Forelimb muscle (tissue), 1 donor: ENCODE results near the gene RASL12. TPM values are rescaled to one million over a fixed set of nuclear protein-coding genes. Genes with fewer than 3 reads are reported as not detected.
"Not testable (repeated sequence)": the region's sequence is repeated elsewhere in the genome, so short reads cannot be mapped to it uniquely, and the experiment has no call there.

ENCODE experiments used
- DNase-seq: peaks from one replicate; pipeline ENCODE4 v3.0.0-alpha.2; 2013; ENCODE audit warnings: low read depth
- polyA plus RNA-seq: library from polyadenylated mRNA; unstranded; fragments of 120-200 nt; gene quantifications from one replicate; pipeline ENCODE4 v1.2.1, GENCODE V29; 2013; ENCODE audit not compliant: insufficient read length

RASL12 gene
- polyA plus RNA-seq, 1 donor = 12.7 TPM

DNA sequence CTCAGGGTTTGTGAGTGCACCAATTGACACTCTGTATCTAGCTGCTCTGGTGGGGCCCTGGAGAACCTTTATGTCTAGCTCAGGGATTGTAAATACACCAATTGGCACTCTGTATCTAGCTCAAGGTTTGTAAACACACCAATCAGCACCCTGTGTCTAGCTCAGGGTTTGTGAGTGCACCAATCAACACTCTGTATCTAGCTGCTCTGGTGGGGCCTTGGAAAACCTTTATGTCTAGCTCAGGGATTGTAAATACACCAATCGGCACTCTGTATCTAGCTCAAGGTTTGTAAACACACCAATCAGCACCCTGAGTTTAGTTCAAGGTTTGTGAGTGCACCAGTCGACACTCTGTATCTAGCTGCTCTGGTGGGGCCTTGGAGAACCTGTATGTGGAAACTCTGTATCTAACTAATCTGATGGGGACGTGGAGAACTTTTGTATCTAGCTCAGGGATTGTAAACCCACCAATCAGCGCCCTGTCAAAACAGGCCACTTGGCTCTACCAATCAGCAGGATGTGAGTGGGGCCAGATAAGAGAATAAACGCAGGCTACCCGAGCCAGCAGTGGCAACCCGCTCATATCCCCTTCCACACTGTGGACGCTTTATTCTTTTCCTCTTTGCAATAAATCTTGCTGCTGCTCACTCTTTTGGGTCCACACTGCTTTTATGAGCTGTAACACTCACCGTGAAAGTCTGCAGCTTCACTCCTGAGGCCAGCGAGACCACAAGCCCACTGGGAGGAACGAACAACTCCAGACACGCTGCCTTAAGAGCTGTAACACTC, 8.0 kb upstream of the RASL12 start:
- not testable (repeated sequence) for DNase-seq

DNA sequence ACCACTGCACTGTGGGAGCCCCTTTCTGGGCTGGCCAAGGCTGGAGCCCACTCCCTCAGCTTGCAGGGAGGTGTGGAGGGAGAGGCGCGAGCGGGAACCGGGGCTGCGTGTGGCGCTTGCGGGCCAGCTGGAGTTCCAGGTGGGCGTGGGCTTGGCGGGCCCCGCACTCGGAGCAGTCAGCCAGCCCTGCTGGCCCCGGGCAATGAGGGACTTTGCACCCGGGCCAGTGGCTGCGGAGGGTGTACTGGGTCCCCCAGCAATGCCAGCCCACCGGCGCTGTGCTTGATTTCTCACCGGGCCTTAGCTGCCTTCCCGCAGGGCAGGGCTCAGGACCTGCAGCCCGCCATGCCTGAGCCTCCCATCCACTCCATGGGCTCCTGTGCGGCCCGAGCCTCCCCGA, 7.2 kb upstream of the RASL12 start:
- DNase-seq = not testable (repeated sequence)

DNA sequence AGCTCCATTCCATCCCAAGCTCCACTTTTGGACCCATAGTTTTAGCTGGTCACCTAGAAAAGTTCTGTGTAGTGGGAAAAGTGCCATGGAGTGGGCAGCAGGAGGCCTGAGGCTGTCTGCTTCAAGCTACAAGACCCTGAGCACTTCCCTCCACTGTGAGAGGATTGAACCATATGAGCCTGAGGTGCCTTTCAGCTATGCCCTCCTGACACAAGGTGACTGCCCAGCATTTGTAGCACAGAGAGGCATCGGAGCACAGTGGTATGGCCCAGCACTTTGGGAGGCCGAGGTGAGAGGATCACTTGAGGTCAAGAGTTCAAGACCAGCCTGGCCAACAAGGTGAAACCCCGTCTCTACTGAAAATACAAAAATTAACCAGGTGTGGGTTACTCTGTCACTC, 4.8 kb upstream of the RASL12 start:
- no peak for DNase-seq

DNA sequence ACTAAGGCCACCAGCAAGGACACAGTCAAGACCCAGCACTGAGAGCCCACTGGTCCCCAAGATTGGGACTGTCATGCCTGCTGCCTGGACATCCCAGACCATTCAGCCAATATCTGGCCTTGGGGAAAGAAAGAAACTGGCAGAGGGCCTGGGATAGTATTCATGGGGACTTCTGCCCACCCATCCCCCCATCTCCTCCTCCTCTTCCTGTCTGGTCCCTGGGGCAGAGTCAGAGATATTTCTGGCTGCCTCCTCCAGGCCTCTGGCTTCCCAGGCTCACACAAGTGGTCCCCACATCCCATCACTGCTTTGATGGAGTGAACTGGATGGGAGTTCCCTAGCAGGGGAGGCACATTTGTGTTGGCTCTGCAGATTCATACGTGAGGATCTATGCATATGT, 4.2 kb upstream of the RASL12 start:
- no peak for DNase-seq

DNA sequence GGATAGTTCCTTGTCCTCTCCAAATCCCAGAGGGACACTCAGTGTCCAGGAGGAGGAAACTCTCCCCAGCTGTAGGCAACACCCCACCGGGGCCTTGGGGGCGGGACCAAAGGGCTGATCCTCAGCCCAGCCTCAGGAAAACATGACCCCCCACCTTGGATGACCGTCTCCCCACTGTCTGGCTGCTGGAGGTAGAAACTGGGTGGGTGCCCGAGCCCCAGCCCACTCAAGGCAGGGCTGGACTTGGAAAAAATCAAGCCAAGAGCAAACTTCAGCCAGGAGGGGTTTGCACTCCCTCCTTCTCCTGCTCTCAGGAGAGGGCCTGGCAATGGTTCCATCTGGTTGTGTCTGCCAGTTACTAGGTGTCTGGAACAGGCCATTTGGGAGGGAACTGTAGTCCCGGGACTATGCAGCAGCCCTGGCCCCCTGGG, 3.6 kb upstream of the RASL12 start:
- no peak for DNase-seq

DNA sequence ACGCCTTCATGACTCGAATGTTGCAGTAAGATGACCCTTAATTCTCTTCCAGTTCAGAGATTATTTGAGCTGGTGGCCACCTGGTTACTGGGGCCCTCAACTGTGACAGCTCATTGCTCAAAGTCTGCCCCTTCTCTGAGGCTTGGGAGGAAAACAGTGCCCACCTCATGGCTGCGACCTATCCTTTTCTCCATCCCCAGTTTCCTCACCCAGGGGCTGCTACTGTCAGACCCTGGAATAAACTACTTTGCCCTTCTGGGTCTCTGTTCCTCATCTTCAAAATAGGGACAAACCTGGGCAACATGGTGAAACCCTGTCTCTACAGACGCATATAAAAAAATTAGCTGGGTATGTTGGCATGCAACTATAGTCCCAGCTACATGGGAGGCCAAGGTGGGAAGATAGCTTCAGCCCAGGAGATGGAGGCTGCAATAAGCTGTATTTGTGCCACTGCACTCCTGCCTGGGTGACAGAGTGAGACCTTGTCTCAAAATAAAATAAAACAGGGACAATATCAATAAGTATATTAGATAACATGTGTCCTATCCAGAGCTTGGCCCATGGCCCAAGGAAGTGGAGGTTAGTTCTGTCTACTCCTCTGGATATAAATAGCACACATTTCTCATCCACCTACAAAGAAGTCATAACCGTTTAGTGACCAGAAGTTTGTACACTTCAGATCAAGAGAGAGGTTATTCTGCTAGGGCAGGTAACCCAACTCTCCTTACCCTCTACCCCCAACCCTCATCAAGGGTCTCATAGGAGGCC, 2.2 kb upstream of the RASL12 start:
- DNase-seq = no peak

DNA sequence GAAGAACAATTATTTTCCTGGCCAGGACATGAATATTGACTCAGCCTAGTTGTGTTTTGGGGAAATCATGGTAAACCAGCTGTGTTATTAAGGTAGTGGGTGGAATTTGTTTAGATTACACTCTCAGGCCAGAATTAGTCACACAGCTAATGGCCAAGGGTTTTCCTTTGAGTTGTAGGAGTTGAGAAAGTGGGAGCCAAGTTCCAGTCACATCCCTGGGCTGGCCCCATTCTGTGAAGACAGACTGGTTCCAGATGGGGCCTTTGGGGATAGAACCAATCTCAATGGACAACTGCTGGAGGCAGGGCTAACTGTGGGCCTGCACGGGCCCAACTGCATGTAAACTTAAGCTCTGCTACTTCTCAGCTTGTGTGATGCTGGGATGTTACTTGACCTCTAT, 1.4 kb upstream of the RASL12 start:
- no peak for DNase-seq

DNA sequence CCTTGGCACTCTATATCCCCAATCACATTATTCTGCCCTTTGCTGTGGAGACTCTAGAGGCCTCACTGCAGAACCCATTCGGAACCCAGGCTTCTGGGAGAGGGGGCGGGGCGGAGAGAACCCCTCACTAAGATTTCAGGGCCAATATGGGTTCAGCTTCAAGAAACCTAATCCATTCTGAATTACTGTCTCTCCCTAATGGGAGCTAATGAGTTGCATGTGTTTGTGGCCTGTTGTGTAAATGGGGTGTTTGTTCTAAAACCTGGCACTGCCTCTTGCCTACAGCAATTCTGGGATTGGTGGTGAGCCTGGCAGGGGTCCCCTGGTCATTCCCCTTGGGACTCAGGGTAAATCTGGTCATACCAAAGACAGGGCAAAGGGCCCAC, 605 bp upstream of the RASL12 start:
- no peak for DNase-seq

DNA sequence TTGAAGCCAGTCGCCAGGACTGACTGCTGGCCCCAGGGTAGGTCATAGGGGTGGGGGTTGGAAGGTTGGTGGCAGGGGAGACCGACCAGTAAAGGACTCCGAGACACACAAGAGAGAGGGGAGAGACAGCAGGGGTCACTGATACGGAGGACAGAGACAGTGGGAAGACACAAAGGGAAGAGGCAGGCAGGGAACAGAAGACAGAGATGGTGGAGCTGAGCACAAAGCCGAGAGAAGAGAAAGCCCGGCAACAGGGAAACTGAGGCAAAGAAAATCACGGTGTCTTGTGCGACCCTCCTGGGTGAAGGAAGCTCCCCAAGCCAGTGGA, 510 bp downstream of the RASL12 start:
- no peak for DNase-seq

DNA sequence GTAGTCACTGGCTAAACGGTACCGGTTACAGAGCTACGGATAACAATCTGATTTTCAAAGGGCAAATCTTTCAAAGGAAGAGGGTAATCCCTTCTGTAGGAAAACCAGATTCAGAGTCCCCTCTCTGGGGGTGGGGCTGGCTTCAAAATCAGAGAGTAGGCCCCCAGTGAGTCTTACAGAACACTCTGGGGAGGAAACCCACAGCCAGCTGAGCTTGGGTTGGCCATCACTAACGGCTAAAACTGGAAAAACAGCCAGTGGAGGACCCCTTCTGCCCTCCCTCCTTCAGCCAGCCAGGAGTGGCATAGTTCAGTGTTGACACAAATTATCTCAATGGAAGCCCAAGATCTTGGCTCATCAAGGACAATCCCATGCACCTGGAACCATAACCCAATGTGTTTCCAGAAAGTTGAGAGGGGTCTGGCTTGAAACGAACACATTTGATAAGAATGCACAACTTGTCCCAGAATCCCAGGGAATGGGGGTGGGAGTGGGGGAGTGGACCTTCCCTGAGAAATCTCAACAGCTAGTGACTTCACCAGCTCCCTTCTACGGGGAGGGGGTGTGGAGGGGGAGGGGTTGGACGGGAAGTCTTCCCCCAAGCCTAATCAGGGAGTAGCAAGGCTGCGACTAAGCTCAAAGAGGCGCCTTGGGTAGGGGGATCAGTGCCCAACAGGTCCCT, 1.0 kb downstream of the RASL12 start:
- no peak for DNase-seq

DNA sequence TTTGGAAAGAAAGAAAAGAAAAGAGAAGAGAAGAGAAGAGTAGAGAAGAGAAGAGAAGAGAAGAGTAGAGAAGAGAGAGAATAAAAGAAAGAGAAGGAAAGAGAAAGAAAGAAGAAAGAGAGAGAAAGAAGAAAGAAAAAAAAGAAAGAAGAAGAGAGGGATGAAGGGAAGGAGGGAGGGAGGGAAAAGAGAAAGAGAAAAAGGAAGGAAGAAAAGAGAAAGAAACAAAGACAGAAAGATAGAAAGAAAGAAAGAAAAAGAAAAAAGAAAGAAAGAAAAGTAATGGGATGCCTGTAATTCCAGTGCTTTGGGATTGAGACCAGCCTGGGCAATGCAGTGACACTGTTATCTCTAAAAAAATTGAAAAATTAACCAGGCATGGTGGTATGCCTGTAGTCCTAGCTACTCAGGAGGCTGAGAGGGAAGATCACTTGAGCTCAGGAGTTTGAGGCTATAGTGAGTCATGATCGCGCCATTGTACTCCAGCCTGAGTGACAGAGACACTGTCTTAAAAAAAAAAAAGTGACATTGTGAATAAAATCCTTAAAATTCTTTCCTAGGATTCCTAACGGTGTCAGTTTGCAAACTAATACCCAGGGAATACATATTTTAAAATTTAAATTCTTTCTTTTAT, 1.7 kb downstream of the RASL12 start:
- DNase-seq = no peak

DNA sequence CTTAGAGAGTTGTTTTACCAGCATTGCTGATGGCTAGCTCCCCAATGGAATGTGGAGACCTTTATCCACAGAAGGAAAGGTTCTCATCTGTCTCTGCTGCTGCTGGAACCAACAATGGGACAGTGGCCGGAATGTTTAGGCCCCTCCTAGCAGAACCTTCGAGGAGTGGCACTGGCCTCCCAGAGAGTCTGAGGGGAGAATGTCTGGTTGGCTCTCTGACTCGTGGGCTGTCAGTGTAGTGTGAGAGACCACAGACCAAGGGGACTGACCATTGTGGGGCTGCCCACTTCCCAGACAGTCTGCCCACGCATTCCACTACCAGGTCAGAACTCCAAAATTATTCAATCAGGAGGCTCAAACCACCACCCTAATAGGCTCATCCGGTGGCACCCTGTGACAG, 5.1 kb downstream of the RASL12 start:
- DNase-seq = no peak

DNA sequence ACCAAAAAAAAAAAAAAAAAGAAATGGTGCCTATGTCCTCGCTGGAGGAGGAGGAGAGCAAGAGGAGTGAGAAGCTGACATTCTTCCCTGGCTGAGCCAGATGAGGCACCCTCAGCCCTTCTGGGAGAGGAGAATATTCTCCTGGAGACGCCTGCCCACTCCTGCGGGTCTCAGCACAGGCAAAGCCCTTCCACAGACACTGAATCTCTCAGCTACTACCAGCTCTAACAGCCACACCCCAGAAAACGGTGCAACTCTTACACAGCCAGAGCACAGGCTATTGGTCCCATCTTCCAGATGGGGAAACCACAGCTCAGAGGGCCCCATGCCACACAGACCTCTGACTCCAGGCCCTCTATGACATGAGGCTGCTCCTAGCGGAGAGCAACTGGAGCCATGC, 5.7 kb downstream of the RASL12 start:
- DNase-seq = no peak

DNA sequence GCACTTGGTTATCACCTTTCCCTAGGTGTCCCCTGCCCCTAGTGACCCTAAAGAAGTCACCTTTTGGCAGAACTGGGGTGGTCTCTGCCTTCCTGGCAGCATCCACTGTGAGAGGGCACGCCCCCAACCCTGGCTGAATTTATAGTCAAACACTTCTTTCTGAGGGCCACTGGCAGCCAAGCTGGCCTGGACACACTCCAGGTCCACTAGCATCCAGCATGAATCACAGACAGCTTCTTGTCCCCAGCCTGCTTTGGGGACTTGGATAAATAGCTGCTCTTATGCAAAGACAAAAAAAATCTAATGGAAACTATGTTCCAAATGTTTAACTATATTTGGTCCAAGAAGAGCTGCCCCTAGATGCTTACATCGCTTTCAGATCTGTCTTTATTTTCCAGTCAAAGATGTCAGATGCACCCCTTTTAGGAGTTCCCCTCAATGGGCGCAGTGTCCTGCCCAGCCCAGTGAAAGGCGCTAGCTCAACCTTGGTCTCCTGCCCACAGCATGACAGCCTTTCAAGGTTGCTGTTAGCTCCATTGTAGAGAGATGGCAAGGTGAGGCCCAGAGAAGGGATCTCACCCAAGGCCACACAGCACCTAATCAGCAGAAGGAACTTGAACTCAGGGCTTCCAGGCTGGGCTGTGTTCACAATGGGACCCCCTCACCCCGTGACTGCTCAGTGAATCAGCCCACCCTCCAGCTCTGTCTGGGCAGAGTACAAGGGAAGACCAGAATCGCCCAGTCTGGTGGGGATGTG, 7.0 kb downstream of the RASL12 start:
- no peak for DNase-seq

DNA sequence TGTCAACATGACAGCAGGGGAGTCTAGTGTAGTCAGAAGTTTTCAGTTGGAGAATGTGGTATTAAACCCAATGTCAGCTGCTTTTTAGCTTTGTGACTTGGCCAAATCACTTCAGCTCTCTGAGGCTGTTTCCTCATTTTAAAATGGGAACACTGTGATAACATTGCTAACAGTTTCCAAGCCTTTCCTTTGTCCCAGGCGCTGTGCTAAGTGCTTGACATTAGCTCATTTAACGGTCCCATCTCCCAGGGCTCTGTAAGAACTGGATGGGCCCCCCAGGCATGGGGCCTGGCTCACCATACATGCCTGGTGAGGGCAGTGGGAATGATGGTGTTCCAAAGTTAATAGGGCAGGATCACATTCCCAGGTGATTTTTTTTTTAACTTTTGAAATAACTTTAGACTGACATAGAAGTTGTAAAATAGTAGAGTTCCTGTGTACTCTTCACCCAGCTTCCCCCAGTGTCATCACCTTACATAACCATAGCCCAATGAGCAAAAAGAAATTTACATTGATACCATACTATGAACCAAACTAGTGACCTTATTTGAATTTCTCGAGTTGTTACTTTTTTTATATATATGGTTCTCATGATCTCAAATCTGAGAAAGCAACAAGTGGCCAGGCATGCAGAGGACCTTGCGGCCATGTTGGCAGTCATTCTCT, 7.7 kb downstream of the RASL12 start:
- DNase-seq = no peak

DNA sequence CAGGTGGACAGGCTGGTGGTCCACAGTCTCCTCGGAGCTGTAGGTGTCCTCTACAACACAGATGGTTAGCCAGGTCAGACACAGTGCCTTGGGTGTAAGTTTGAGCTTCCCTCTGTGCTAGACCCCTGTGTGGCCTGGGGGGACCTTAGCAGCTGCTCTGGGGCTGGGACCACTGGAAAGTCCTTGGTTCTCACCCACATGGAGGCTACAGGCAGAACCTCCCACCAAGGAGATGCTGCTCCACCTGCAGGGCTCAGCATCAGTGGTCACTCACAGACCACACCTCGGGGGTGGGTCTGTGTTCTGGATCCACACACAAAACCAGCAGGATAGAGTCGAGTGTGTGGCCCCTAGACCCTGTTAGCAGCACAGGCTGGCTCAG, 8.4 kb downstream of the RASL12 start:
- no peak for DNase-seq

DNA sequence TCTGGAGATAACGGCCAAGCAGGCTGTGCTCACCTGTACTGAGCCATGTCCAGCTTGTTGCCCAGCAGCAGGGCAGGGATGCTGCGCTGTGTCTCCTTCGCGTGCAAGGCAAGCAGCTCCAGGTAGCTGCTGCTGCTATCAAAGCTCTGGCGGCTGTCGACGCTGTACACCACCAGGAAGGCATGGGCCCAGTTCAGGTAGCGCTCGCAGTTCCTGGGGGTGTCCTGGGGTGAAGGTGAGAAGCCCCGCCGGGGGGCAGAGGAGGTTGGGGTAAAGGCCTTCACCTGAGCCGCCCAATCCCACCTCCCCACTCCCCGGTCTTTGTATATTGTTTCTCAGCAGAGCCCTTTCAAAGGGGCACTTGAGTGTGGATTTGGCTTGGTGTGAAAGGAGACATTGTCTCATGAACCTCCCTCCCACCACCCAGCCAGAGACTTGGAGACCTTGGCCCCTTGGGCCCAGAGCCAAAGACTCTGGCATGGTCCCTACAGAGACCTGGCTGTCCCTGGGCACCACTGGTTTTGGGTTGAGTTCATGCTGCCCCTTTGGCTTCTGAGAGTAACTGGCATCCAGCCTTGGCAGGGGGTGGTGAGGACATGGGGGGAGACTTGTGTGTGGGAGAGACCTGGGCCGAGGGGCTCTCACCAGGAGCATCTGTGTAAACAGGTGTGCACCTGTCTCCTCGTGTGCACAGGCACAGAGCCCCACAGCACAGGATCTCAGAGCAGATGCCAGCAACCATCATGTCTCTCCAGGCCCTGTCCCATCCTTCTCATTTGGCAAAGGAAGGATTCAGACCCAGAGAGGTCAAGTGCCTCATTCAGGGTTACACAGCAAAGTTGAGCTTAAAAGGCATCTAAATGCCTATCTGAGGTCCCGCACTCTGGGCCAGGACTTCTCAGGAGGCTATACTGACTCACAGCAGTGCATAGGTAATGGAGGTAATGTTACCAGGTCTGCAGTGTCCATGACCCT, 9.1 kb downstream of the RASL12 start:
- DNase-seq = no peak

DNA sequence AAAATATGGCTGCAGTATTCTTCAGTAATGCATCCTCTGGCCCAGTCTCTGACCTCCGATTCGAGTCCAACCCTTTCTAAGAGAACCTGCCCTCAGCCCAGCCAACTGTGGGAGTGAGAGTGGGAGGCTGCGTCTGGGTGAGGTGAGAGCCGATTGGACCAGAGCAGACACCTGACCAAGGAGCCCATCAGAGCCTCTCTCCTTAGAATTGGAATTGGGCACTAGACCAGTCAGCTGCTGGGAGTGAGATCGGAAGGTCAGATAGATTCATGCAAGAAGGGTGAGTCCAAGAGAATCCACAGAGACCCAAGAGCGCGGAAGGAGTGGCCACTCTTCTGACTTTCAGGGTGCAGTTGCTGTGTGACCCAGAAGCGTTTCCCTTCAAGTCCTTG, 10.2 kb downstream of the RASL12 start:
- DNase-seq = no peak

DNA sequence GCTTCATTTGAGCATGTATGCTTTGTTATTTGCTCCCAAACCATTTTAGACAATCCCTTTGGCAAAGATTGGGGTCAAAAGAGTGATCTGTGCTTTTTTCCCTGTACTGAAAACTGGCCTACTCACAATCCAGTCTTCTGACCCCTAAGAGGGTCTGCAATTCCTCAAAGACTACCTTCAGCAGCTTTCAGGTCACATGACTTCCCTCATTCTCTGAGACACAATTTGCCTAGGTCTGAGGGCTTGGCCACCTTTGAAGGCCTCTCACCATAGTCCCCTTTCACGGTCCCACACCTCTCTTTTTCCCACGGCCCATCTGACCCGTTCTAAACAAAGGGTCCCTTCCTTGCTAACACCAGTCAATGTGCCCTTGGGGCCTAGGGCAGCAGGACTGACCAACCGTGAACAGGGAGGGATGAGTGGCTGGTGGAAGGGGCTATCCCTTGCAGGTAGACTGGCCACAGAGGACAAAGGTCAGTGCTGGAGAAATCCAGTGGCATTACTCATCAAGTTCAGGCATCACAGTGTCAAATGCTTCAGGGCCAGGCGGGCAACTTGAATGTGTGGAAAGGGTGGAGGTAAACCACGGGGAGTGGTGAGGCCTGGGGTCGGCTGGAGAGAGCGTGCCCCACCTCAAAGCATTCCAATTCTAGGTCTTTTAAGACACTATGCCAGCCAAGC, 10.8 kb downstream of the RASL12 start:
- DNase-seq = no peak
